GM18502 (cell line): ENCODE measurements around the gene DNM2.
"Not testable (repeated sequence)": the region's sequence is repeated elsewhere in the genome, so short reads cannot be mapped to it uniquely, and the experiment has no call there.

Source experiments
- ATAC-seq: cut with Tn5 transposase; IDR thresholded peaks from one replicate; pipeline ENCODE4 v1.9.1; 2021; ENCODE audit warnings: mild to moderate bottlenecking; ENCODE audit not compliant: unreplicated experiment, poor library complexity

The DNM2 gene

GRCh38 chr19:10720607-10721125, 2.8 kb downstream of the DNM2 start:
- ATAC-seq: no peak

- no peak for ATAC-seq
Measured at GRCh38 chr19:10723591-10723990, 5.7 kb downstream of the DNM2 start.

- ATAC-seq: no peak
Measured at GRCh38 chr19:10724573-10725071, 6.7 kb downstream of the DNM2 start.

GRCh38 chr19:10725415-10725814, 7.5 kb downstream of the DNM2 start:
- no peak for ATAC-seq

DNA sequence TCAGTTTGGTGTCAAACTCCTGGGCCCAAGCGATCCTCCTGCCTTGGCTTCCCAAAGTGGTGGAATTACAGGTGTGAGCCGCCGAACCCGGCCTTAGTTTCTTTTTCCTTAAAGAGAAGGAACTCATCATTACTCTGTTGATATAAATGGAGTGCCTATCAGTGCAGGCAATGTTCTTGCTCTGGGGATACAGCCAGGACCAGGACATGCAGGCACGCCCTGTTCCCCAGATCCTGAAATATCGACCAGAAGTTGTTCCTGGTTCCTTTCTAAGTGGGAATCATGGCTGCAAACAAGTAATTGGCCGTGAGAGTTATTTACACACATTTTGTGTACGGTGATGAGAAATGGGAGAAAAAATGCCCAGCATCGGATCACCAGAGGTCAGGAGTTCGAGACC, 8.4 kb downstream of the DNM2 start:
- no peak for ATAC-seq

DNA sequence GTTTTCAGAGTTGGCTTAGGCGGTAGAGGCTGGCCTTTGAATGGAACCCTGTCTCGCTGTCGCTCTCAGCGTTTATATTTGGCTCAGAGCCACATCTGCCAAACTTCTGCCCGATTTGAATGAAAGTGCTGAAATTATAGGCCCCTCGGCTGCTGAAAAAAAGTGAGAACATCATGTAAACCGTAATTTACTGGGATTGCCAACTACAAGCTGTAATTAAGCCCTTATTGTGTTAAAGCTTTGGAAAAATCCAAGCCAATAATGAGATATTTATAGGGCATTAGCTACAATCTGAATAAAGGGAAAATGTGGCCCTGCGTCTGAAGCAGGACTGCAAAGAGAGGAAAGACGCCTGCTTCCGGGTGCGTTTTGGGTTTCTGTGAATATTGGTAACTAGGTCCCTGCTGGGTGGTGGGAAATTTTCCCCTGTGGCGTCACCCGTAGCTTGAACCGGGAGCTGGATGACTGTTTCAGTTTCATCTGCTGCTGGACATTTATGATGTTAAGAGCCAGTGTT, 9.9 kb downstream of the DNM2 start:
- ATAC-seq: no peak

GRCh38 chr19:10729411-10729810, 11.5 kb downstream of the DNM2 start:
- ATAC-seq: no peak

DNA sequence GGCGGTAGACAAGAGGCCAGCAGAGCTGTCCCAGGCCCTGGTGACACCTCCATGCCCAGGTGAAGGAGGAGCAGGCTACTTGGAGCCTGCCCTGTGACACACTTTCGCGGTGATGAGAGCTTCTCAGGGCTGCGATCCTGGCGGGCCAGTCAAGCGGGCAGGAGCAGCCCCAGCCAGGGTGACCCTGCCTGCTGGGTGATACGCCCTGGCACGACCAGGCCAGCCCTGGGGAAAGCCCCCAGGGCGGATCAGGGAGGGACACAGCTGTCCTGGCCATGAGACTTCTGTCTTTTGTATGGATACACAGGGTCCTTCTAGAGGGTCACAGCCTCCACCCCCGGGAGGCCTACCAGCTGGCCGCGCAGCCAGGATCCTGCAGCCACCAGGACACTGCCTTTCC, 13.1 kb downstream of the DNM2 start:
- ATAC-seq: no peak

DNA sequence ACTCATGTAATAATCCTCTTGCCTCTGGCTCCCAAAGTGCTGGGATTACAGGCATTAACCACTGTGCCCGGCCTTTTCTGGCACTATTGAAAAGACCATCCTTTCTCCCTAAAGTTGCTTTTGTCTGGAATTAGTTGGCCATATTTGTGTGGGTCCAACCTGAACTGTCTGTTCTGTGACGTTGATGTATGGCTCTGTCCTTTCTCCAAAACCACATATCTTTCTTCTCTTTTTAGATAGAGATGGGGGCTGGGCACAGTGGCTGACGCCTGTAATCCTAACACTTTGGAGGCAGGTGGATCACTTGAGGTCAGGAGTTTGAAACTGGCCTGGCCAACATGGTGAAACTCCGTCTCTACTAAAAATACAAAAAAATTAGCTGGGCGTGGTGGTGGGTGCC, 17.9 kb downstream of the DNM2 start:
- no peak for ATAC-seq

- ATAC-seq: no peak
Measured at GRCh38 chr19:10736189-10736588, 18.3 kb downstream of the DNM2 start.

DNA sequence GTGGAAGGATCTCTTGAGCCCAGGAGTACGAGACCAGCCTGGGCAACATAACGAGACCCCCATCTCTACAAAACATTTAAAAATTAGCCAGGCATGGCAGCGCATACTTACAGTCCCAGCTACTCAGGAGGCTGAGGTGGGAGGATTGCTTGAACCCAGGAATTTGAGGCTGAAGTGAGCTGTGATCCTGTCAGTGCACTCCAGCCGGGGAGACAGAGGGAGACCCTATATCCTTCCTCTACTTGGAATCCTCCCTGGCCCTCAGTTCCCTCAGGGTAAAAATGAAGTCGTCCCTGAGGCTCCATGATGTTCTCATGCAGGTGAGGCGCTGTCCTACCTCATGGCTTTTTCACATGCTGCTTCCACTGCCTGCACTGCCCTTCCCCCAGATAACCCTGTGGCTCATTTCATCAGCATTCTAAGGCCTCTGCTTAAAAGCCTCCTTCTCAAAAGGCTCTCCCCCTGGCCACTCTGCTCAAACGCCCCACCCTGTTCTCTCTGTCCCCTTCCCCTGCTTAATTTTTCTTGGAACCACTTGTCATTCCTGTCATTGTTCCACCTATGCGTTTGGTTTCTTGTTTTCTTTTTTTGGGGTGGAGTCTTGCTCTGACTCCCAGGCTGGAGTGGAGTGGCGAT, 19.2 kb downstream of the DNM2 start:
- ATAC-seq: no peak

GRCh38 chr19:10737722-10738121, 19.8 kb downstream of the DNM2 start:
- no peak for ATAC-seq

DNA sequence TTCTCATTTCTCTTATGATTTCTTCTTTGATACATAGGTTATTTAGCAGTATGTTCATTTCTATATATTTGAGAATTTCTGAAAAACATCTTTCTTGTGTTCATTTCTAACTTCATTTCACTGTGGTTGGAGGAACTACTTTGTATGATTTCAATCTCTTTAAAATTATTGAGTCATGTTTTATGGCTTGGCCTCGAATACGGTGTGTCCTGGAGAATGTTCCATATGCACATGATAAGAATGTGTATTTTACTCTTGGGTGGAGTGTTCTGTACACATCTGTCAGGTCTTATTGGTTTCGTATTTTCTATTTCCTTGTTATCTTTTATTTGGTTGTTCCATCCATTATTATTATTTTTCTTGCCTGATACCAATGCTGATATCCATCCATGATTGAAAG, 22.9 kb downstream of the DNM2 start:
- no peak for ATAC-seq

- no peak for ATAC-seq
Measured at GRCh38 chr19:10742476-10742875, 24.6 kb downstream of the DNM2 start.

- ATAC-seq: no peak
Measured at GRCh38 chr19:10744253-10744798, 26.4 kb downstream of the DNM2 start.

DNA sequence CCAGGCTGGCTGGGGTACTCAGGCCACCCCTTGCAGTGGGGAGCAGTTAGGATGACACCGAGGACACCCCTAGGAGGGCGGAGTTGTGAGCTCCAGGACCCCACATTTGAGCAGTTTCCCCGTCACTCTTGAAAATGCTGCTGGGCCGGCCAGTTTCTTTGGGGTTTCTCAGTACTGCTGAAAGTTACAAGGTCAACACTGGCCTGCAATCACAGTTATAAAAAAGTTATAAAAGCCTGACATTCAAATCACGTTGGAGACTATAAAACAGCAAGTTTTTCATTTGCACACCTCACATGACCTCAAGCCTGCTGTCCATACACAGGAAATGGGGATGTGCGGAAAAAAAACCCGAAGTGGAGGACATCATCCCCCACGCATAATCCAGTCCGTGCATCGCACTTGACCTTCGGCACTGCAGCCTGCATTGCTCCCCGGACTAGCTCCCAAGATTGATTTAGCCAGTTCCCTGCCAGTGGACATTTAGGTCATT, 27.0 kb downstream of the DNM2 start:
- no peak for ATAC-seq

DNA sequence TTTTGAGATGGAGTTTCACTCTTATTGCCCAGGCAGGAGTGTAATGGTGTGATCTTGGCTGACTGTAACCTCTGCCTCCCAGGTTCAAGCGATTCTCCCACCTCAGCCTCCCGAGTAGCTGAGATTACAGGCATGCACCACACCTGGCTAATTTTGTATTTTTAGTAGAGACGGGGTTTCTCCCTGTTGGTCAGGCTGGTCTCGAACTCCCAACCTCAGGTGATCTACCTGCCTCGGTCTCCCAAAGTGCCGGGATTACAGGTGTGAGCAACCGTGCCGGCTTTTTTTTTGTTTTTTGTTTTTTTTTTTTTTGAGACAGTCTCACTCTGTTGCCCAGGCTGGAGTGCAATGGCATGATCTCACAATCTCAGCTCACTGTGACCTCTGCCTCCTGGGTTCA, 28.6 kb downstream of the DNM2 start:
- not testable (repeated sequence) for ATAC-seq

DNA sequence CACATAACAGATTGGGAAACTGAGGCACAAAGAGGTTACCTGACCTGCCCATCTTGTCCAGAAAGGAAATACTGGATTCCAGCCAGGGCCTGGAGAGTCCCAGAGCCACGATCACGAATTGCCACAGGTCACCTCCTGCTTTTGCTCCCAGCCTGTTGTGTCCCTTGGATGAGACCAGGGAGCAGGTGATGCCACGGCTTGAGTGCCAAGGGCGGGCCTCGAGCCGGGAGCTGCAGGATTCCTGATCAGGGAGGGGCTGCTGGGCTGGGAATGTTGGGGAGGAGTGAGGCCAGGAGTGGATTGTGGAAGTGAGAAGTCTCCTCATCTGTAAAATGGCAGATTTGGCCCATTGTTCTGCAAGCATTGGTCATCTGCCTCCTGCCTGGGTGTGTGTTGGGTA, 29.4 kb downstream of the DNM2 start:
- ATAC-seq: no peak

GRCh38 chr19:10747674-10748073, 29.8 kb downstream of the DNM2 start:
- ATAC-seq: no peak

DNA sequence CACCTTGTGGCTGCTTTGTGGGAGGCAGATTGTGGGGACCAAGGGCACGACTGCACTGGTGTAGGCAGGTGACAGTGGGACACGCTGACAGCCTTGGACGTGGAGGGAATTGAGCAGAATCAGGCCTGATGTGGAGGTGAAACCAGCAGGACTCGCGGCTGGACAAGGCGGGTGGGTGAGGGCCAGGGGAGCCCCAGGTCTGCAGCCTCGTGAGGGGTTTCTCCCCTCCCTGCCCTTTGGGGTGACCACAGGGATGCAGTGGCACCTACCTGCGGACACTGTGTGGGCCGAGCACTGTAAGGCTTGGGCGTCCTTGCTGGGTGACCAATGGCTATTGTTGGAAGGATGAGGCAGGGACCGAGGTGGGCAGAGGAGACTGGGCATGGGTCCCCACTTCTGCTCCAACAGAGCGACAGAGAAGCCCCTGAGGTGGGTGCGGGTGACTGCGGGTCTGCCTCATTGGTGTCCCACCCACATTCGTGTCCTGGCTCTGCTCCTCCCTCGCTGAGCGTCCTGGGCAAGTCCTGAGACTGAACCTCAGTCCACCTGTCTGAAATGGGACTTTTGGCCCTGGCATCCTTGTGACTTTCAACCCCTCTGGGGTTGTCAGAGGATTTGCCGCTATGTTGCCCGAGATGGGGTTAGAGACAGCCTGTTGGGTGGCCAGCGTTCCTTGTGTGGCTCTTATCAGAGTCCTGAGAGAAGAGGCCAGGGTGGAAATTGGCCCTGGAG, 30.5 kb downstream of the DNM2 start:
- no peak for ATAC-seq

DNA sequence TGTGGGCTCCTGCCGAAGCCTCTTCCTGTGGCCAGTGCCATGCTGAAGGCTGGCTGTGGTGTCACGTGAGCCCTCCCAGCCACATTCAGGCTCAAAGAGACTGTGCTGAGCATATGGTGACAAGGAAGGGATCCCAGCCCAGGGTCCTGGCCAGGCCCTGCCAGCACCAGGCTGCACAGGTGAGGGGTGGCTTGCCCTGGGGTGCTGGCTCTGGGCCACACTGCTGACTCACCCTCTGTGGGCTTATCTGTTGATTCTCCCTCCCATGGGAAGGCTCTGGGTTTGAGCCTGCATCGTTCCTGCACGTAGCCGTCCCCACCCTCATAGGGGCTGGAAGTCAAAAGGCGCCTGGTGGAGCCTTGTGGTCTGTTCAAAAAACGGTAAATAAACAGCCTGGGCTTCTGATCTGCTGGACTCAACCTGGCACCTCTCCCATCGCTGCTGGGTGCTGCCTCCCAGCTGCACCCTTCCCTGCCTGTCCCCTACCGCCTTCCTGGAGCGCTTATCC, 31.1 kb downstream of the DNM2 start:
- ATAC-seq: no peak
